OCI-LY1 (cell line): Measurements from ENCODE around the gene KLHDC4.

Experiments used
- EZH2 ChIP-seq: fragments of 200-600 bp; sonication (generic), shearing (Covaris generic); IDR thresholded peaks from 2 replicates; pipeline ENCODE4 v1.8.0; 2017; ENCODE audit warnings: borderline replicate concordance, mixed run types, mild to moderate bottlenecking, antibody characterized with exemption, low read length, moderate library complexity, mixed read lengths
- TF ChIP-seq, protein P1 (sequence below): fragments of 200-600 bp; sonication (generic), shearing (Covaris generic); IDR thresholded peaks from 2 replicates; pipeline ENCODE4 v1.5.1; 2017; ENCODE audit warnings: mild to moderate bottlenecking, antibody characterized with exemption, low read length, moderate library complexity, mixed read lengths

DNA sequence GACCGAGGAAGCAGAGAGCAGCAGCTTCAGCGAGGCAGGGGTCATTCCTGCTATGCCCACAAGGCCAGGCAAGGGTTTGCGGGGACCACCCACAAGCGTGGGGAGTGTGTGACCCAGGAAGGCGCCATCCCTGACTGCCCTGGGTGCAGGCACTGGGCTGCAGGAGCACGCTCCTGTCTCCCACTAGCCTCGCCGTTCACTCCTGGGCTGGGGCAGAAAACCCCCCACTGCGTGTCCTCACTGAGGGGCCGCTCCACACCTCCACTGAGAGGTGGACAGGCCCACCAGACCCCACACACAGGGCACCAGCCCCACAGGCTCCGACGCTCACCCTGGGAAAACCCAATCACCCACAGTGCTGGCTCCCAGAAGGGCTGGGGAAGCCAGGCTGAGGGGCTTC, 56.1 kb downstream of the KLHDC4 start:
- TF ChIP-seq, protein P1, sequence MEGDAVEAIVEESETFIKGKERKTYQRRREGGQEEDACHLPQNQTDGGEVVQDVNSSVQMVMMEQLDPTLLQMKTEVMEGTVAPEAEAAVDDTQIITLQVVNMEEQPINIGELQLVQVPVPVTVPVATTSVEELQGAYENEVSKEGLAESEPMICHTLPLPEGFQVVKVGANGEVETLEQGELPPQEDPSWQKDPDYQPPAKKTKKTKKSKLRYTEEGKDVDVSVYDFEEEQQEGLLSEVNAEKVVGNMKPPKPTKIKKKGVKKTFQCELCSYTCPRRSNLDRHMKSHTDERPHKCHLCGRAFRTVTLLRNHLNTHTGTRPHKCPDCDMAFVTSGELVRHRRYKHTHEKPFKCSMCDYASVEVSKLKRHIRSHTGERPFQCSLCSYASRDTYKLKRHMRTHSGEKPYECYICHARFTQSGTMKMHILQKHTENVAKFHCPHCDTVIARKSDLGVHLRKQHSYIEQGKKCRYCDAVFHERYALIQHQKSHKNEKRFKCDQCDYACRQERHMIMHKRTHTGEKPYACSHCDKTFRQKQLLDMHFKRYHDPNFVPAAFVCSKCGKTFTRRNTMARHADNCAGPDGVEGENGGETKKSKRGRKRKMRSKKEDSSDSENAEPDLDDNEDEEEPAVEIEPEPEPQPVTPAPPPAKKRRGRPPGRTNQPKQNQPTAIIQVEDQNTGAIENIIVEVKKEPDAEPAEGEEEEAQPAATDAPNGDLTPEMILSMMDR, result no peak
- no peak for TF ChIP-seq EZH2
